NK-92 treated with Interleukin-12 subunit alpha and Interleukin-12 subunit beta, amount 100 ng/mL, for 24 hours (cell line): ENCODE results near the gene WDPCP.
"Not testable (repeated sequence)": the region's sequence is repeated elsewhere in the genome, so short reads cannot be mapped to it uniquely, and the experiment has no call there.

Experiments used
- DNase-seq: peaks from one replicate; lab custom pipeline; 2025; lab: John Stamatoyannopoulos, UW

The WDPCP gene

DNA sequence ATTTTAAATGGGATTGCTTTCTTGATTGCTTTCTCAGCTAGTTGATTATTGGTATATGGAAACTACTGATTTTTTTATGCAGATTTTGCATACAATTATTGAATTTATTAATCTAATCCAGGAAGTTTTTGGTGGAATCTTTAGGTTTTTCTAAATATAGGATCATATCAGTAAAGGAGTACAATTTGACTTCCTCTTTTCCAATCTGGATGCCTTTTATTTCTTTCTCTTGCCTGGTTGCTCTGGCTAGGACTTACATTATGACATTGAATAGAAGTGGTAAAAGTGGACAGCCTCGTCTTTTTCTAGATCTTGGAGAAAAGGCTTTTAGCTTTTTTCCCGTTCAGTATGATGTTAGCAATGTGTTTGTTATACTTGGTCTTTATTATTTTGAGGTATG, 486.3 kb downstream of the WDPCP start:
- DNase-seq: no peak

DNA sequence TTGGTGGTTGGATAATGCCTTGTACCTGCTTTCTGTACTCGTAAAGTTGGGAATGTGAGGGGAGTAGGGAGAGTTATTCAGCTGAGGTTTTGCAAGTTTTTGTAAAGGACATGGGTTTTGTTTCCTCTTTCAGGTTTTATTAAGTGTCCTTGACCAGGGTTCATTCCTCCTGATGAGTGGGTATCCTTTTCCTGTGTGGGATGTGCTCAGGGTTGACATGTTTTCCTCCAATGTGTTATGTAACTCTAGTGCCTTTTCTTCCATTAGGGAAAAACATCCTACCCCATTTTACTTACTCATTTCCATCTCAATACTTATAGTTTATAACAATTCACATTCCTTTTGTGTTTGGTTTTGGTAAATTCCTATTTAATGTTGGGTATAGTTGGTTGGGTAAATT, 489.2 kb downstream of the WDPCP start:
- no peak for DNase-seq

DNA sequence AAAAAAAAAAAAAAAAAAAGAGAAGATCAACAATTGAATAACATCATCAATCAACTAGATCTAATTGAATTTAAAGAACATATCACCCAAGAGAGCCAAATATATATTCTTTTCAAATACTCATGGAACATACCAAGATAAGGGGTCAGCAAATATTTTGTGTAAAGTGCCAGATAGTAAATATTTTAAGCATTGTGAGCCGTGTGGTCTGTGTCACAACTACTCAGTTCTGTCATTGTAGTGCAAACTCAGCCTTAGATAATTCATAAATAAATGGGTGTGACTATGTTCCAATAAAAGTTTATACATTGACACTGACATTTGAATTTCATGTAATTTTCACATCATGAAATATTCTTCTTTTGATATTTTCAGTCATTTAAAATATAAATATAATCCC, 491.8 kb downstream of the WDPCP start:
- no peak for DNase-seq

DNA sequence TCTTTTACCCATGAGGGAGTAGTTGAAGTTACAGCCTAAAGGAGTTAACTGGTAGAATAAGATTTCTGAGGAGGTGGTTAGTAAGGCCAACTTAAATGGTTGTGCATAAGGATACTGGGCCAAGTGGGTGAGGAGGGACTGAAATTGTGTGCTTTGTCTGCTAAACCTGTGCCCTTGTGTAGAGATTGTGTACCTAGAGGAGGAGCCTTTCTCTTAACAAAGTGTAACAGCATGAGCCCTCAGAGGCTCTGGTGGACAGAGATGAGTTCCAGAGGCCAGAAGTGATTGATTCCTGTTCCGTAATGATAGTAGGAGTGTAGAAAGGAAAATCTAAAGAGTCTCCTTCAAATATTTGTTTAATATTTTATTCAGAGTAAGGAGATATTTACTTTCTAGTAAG, 494.8 kb downstream of the WDPCP start:
- no peak for DNase-seq

DNA sequence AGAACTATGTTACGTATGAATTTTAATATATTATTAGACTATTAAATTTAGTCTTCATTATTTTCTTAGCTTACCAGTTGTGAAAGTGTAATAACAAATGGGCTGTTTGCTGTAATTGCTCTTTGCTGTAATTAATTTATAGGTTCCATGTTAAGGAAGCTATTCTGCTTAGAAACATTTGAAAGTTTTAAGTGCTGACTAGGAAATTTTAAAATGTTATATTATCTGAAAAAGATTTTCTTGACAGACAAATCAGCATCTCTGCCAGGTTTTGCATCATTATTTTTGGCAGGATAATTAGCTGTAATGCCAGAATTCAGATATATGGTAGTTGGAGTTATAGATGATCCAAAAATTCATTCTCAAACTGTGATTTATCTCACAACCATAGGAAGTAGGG, 495.4 kb downstream of the WDPCP start:
- no peak for DNase-seq

DNA sequence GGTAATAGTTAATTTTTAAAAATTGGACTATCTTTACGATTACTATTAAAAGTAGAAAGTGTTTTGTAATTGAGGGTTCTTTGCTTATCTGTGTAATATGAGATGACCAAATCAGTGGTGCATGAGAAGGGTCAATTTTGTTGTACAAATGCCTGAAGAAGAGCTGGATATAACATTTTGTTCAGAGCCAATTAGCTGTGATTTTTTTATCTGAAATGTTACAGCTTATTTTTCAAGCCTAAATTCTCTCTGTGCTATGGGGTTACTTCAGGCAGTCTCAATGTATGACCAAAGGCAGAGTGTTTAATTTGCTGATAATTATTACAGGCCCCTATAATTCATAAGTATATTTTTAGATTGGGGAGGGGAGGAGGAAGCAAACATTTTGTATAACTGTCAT, 495.9 kb downstream of the WDPCP start:
- no peak for DNase-seq

DNA sequence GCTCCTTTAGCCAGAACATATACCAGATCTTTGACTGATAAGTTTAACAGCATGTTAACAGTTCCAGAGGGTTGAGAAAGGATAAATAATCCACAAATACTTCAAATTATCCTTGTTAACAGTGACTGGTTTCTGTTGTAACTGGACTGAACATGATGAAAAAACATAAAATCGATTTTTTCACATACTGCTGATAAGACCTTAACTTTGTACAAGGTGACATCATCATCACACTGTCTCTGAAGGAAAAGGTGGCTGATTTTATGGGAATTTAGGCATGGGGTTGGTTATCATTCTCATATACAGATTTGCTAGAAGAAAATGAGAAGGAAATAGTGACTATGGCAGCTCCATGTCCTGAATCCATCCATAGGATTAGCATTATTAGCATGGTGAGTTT, 501.6 kb downstream of the WDPCP start:
- no peak for DNase-seq

DNA sequence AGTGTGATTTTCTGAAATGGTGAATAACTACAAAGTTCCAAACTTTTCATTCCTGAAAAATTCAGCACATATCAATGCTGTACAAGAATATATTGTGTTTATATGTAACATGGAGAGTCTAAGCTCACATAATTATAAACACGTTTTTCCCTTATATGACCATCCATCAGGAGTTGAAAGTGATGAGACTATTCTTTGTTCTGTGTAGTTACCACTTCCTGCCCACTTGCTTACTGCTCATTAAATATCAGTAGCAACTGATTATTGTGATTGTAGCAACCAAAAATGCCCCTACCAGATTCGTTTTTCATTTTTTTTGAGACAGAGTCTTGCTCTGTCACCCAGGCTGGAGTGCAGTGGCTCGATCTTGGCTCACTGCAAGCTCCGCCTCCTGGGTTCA, 506.9 kb downstream of the WDPCP start:
- DNase-seq: no peak

DNA sequence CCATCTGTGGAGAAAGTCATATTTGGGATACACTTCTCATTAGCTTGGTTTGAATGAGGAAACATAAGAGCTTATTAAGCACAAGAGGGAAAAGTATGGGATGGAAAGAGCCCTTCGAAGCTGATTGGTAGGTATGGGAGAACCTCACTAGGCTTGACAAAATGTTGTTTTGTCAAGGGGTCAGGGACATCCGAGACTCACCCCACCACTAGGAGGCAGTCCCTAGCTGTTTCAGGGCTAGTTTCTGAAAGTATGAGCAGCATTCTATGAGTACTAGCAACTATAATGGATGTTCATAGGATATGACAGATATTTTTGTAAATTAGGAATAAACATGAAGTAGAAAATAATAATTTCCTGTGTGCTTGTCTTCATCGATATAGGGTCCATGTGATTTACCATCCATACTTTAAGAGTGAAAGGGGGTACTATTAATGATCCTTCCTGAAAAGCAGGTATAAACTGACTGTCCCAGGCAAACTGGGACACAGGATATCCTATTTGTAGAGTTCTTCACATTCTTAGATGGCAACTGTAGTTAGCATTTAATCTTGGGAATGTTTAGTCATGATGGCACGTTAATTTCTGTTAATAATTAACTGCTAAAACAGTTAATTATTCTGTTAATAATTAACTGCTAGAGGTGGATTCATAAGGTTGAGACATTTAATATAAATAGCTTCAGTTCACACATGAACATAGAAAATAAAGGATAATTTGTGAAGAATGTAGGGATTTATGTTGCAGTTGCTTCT, 509.2 kb downstream of the WDPCP start:
- DNase-seq: no peak

DNA sequence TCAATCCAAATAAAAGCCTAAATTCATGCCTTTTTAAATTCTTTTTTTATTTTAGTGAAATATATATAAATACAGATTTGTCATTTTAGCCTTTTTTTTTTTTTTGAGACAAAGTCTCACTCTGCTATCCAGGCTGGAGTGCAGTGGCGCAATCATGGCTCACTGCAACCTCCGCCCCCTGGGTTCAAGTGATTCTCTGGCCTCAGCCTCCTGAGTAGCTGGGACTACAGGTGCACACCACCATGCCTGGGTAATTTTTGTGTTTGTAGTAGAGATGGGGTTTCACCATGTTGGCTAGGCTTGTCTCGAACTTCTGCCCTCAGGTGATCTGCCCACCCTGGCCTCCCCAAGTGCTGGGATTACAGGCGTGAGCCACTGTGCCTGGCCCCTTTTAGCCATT, 513.9 kb downstream of the WDPCP start:
- DNase-seq: not testable (repeated sequence)

DNA sequence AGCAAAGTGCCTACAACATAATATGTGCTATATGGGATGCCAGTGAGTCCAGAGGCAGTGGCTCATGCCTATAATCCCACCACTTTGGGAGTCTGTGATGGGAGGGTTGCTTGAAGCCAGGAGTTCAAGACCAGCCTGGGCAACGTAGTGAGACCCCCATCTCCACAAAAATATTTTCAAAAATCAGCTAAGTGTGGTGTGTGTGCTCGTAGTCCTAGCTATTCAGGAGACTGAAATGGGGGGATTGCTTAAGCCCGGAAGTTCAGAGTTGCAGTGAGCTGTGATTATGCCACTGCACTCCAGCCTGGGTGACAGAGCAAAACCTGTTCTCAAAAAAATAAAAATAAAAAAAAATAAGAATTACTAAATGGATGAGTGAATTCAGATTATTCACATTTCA, 514.3 kb downstream of the WDPCP start:
- no peak for DNase-seq

DNA sequence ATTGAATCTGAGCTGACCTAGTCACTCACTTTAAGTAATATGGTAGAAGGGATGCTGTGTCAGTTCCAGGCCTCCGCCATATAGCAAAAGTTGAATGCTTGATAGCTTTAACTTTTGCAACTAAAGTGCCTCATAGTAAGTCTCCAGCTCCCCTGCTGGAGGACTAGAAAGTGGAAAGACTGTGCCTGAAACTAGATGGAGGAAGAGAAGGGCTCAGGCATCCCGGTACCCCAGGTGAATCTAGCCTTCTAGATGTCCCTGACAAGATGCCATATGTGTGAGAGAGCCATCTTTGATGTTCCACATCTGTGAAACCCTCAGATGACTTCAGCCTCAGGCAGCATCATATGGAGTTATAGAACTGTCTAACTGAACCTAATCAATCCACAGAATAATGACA, 516.6 kb downstream of the WDPCP start:
- DNase-seq: no peak
